Fibroblast of pulmonary artery (primary cell): Measurements from ENCODE around the gene RAB40A.
A peak's percentile ranks its signal among the peaks of the same experiment; 100 is the strongest.

Experiments
- DNase-seq: peaks from one replicate; pipeline ENCODE4 v3.0.0-alpha.2; 2010; ENCODE audit warnings: low read depth
- H3K4me3 ChIP-seq: replicated peaks from 2 replicates; pipeline ENCODE4 v1.5.1; 2011; ENCODE audit warnings: low read depth, mild to moderate bottlenecking, control low read depth, low read length, moderate library complexity
- TF ChIP-seq, protein P1 (sequence below): IDR thresholded peaks from 2 replicates; pipeline ENCODE4 v1.5.1; 2011; ENCODE audit warnings: mild to moderate bottlenecking, control low read depth, low read length, inconsistent platforms; ENCODE audit errors: missing control alignments

Gene RAB40A

DNA sequence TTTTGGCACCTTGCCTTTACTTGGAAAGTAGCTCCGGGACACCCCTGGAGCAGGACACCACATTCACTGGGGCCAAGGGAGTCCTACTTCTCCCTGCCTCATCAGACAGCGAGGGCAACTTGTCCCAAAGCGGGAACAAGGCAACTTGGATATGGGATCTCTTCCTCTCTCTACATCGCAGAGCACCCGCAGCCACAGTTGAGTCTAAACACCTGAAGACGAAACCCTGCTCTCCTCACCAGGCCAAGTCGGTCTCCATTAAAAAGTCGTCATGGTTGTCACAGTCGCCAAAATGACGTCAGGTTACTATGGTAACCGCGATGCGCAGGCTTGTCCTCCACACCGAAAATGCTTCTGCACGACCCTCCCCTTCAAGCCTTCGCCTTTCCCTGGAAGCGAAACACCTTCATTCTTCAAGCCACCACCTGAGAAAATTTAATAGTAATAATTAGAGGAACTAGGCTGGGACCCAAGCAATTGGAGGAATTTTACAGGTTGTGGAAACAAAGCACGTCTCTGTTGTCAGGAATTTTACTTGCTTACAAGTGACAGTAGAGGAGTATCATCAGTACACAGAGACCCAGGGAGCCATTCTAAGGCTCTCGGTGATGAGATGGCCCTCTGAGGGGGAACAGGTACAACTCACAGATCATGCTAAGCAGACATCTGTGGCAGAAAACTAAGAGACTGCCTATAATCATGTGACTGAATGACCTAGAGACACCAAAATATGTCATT, 35.6 kb upstream of the RAB40A start:
- peak overlapping the region; percentile 12 for H3K4me3 ChIP-seq
- TF ChIP-seq, protein P1, sequence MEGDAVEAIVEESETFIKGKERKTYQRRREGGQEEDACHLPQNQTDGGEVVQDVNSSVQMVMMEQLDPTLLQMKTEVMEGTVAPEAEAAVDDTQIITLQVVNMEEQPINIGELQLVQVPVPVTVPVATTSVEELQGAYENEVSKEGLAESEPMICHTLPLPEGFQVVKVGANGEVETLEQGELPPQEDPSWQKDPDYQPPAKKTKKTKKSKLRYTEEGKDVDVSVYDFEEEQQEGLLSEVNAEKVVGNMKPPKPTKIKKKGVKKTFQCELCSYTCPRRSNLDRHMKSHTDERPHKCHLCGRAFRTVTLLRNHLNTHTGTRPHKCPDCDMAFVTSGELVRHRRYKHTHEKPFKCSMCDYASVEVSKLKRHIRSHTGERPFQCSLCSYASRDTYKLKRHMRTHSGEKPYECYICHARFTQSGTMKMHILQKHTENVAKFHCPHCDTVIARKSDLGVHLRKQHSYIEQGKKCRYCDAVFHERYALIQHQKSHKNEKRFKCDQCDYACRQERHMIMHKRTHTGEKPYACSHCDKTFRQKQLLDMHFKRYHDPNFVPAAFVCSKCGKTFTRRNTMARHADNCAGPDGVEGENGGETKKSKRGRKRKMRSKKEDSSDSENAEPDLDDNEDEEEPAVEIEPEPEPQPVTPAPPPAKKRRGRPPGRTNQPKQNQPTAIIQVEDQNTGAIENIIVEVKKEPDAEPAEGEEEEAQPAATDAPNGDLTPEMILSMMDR = no peak
- no peak for DNase-seq

DNA sequence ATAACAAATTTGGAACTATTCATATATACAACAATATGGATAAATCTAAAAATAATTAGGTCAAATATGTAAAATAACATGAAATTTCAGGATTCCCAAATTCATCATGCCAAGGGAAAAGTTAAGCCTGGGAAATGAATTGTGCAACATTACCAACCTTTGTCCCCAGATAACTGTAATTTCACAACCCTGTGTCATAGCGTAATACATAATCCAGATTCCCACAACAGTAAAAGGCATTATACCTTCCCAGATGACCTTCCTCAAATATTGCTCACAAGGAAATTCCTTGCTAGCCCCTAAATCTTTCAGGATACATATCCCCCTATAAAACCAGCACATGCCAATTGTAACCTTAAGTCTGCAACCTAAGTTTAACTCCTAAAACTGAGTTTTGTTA, 32.9 kb upstream of the RAB40A start:
- peak; percentile 70 for DNase-seq
- no peak overlapping the region for H3K4me3 ChIP-seq
- TF ChIP-seq, protein P1 = no peak

DNA sequence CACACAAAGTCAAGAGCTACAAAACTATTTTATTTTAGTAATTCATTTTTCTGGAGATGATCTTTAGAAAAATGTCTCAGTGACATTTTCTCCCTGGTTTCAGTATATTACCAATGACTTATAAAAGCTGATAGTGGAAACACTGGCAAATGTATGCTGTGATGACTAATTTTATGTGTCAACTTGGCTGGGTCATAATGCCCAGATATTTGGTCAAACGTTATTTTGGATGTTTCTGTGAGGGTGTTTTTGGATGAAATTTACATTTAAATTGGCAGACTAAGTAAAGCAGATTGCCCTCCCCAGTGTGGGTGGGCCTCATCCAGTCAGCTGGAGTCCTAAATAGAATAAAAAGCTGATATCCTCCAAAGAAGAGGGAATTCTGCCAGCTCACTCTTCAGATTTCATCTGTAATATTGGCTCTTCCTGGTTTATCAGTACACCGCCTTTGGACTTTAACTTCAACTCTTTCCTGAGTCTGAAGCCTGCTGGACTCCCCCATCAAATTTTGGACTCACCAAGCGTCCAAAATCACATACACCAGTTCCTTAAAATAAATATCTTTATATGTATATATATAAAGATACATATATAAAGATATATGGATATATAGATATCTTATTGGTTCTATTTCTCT, 31.2 kb upstream of the RAB40A start:
- H3K4me3 ChIP-seq = no peak overlapping the region
- TF ChIP-seq, protein P1 = no peak
- peak; percentile 37 for DNase-seq

DNA sequence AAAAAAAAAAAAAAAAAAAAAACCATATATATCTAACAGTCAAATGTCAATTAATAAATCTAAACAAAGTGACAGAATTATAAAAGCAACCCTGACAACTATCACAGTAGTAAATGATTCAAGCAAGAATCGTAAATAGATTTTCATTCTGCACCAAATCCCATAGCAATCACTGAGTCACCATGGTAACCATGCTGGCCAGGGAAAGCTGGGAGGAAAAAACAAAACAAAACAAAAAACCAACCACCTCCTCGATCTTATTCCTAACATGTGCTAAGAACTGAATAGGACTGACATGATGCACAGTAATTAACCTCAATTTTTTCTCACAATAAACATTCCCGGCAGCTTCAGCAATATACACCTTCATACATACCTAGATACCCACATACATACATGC, 30.6 kb upstream of the RAB40A start:
- no peak overlapping the region for H3K4me3 ChIP-seq
- TF ChIP-seq, protein P1 = no peak

DNA sequence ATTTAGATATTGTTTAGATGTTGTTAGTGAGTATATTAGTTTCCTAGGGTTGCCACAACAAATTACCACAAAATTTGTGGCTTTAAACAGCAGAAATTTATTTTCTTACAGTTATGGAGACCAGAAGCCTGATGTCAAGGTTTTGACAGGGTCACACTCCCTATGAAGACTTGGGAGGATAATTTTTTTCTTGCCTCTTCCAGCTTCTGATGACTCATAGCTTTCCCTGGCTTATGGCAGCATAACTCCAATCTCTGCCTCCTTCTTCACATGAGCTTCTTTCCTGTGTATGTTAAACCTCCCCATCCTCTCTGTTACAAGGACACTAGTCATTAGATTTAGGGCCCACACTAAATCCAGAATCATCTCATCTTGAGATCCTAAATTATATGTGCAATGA, 20.9 kb upstream of the RAB40A start:
- DNase-seq = peak; percentile 80
- TF ChIP-seq, protein P1 = no peak
- no peak overlapping the region for H3K4me3 ChIP-seq

More for the DNA sequence above, 30.6 kb upstream of the RAB40A start:
- peak; percentile 41 for DNase-seq

DNA sequence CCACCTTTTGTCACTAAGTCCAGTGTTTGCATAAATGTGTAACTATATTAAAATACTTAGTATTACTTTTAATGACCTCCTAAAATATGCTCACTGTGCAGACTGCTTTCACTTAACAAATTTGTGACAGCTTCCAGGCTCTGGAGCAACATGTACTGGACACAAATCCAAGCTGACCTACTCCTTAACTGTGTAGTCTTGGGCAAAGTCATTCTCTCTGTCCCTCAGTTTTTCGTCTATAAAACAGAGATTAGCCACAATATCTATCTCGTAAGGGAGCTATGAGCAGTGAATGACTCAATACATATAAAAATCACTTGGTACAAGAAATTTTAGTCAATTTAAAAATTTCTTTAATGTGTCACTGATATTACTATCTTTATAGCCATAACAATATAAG, 20.4 kb upstream of the RAB40A start:
- TF ChIP-seq, protein P1 = no peak
- no peak for DNase-seq
- no peak overlapping the region for H3K4me3 ChIP-seq
